H1 (cell line): ENCODE data around the gene TBC1D2B. TPM values are rescaled to one million over a fixed set of nuclear protein-coding genes. Genes with fewer than 3 reads are reported as not detected.

Source experiments
- CTCF ChIA-PET: fragments of 300-600 bp; sonication (Branson Sonifier 250); formaldehyde crosslinking; loops from one replicate; lab custom pipeline; 2021; ENCODE audit not compliant: partially characterized antibody; lab: Charles Lee
- POLR2A ChIA-PET: fragments of 300-600 bp; sonication (Branson Sonifier 250); formaldehyde crosslinking; loops from one replicate; lab custom pipeline; 2021; ENCODE audit warnings: inconsistent platforms; ENCODE audit not compliant: partially characterized antibody; lab: Charles Lee
- DNase-seq, 2 experiments: peaks; one replicate each; pipeline versions ENCODE4 v3.0.0 to v3.0.0-alpha.2; 2010 to 2022; ENCODE audit warnings: low spot score in 2 of 2, low read depth in 1 of 2, mixed read lengths in 1 of 2
- FAIRE-seq: peaks from 2 replicates; lab custom pipeline; 2011; peaks lifted over from hg19 to GRCh38; lab: Jason Lieb, UNC
- H2AFZ ChIP-seq: 2 replicates; pipeline ENCODE4 v1.8.1; 2012; ENCODE audit warnings: low read length, inconsistent platforms
- H2AK5ac ChIP-seq: 2 replicates; pipeline ENCODE4 v1.6.1; 2013; ENCODE audit warnings: low read depth, low read length
- H2BK120ac ChIP-seq: replicated peaks from 2 replicates; pipeline ENCODE3; 2013; ENCODE audit warnings: low read depth, low read length, inconsistent platforms
- H2BK12ac ChIP-seq: 2 replicates; pipeline ENCODE4 v1.6.1; 2013; ENCODE audit warnings: low read depth, low read length
- H2BK15ac ChIP-seq: 2 replicates; pipeline ENCODE4 v1.6.1; 2013; ENCODE audit warnings: low read length
- H2BK20ac ChIP-seq: 2 replicates; pipeline ENCODE4 v1.6.1; 2013; ENCODE audit warnings: low read length
- H2BK5ac ChIP-seq: 2 replicates; pipeline ENCODE4 v1.6.1; 2013; ENCODE audit warnings: low read depth, low read length
- H3K14ac ChIP-seq: 2 replicates; pipeline ENCODE4 v1.6.1; 2013; ENCODE audit warnings: inconsistent platforms; ENCODE audit not compliant: insufficient read length
- H3K18ac ChIP-seq: 2 replicates; pipeline ENCODE4 v1.6.1; 2013; ENCODE audit warnings: low read length; ENCODE audit errors: extremely low read depth
- H3K23ac ChIP-seq: 2 replicates; pipeline ENCODE4 v1.6.1; 2013; ENCODE audit warnings: inconsistent platforms; ENCODE audit not compliant: insufficient read length
- H3K23me2 ChIP-seq: 2 replicates; pipeline ENCODE4 v1.6.1; 2013; ENCODE audit warnings: low read depth, low read length
- H3K27ac ChIP-seq: 2 replicates; pipeline ENCODE4 v1.6.1; 2011; ENCODE audit warnings: low read depth, low read length, inconsistent platforms
- H3K27me3 ChIP-seq, 4 experiments: replicated peaks in 1 of 4; 1 replicate in 1 of 4; 2 replicates in 3 of 4; pipeline versions ENCODE4 v1.6.1 to v1.8.1; 2011 to 2013; ENCODE audit warnings: low read length in 3 of 4, mild to moderate bottlenecking in 3 of 4, inconsistent platforms in 2 of 4, mixed read lengths in 2 of 4, moderate library complexity in 1 of 4; ENCODE audit not compliant: control insufficient read depth in 3 of 4, insufficient read depth in 3 of 4; ENCODE audit errors: extremely low read depth in 1 of 4
- H3K36me3 ChIP-seq, 4 experiments: 2 replicates each; pipeline versions ENCODE4 v1.6.1 to v1.8.1; 2011 to 2013; ENCODE audit warnings: mild to moderate bottlenecking in 4 of 4, low read length in 3 of 4, moderate library complexity in 2 of 4, control low read depth in 1 of 4, inconsistent platforms in 1 of 4; ENCODE audit not compliant: insufficient read depth in 4 of 4, control insufficient read depth in 2 of 4
- H3K4ac ChIP-seq: replicated peaks from 2 replicates; pipeline ENCODE3; 2013; ENCODE audit warnings: low read length, low read depth, mixed read lengths, inconsistent platforms; ENCODE audit not compliant: insufficient read length
- H3K4me1 ChIP-seq, 4 experiments: replicated peaks in 1 of 4; 1 replicate in 1 of 4; 2 replicates in 3 of 4; pipeline versions ENCODE4 v1.6.1 to v1.8.1; 2011 to 2013; ENCODE audit warnings: low read length in 3 of 4, inconsistent platforms in 2 of 4, mixed read lengths in 1 of 4; ENCODE audit not compliant: insufficient read depth in 4 of 4, control insufficient read depth in 3 of 4
- H3K4me2 ChIP-seq, 2 experiments: 2 replicates each; pipeline versions ENCODE4 v1.6.1 to v1.8.1; 2011 to 2013; ENCODE audit warnings: low read depth in 2 of 2, low read length in 2 of 2, control low read depth in 1 of 2, inconsistent platforms in 1 of 2, mild to moderate bottlenecking in 1 of 2; ENCODE audit not compliant: insufficient read depth in 1 of 2
- H3K4me3 ChIP-seq, 4 experiments: fragments of 200-600, 300-600 bp in 1 of 4; sonication (generic), shearing (Covaris generic), sonication (Bioruptor Twin) in 1 of 4; 2 replicates each; pipeline versions ENCODE4 v1.5.1 to v1.8.1; 2011 to 2016; ENCODE audit warnings: low read length in 4 of 4, low read depth in 3 of 4, control low read depth in 2 of 4, inconsistent platforms in 2 of 4, mild to moderate bottlenecking in 2 of 4, mixed read lengths in 1 of 4, moderate library complexity in 1 of 4; ENCODE audit not compliant: insufficient read depth in 2 of 4; ENCODE audit errors: extremely low read depth in 1 of 4
- H3K56ac ChIP-seq: replicated peaks from 2 replicates; pipeline ENCODE3; 2013; ENCODE audit warnings: low read depth, mild to moderate bottlenecking, mixed read lengths, low read length, inconsistent platforms; ENCODE audit not compliant: insufficient read length
- H3K79me1 ChIP-seq: 2 replicates; pipeline ENCODE4 v1.6.1; 2013; ENCODE audit warnings: low read depth, low read length, control low read depth
- H3K79me2 ChIP-seq, 2 experiments: 2 replicates each; pipeline versions ENCODE4 v1.6.1 to v1.8.1; 2012 to 2013; ENCODE audit warnings: low read length in 2 of 2, mild to moderate bottlenecking in 2 of 2, inconsistent platforms in 1 of 2; ENCODE audit not compliant: insufficient read depth in 2 of 2, control insufficient read depth in 1 of 2
- H3K9ac ChIP-seq, 4 experiments: replicated peaks in 1 of 4; 1 replicate in 1 of 4; 2 replicates in 3 of 4; pipeline versions ENCODE4 v1.6.1 to v1.8.1; 2011 to 2013; ENCODE audit warnings: low read depth in 3 of 4, low read length in 3 of 4, control low read depth in 2 of 4, mild to moderate bottlenecking in 2 of 4, moderate library complexity in 2 of 4, inconsistent platforms in 1 of 4; ENCODE audit errors: extremely low read depth in 1 of 4
- H3K9me3 ChIP-seq, 2 experiments: 2 replicates each; pipeline versions ENCODE4 v1.6.1 to v1.8.1; 2012 to 2013; ENCODE audit warnings: mild to moderate bottlenecking in 2 of 2, moderate library complexity in 2 of 2, control low read depth in 1 of 2, inconsistent platforms in 1 of 2, low read depth in 1 of 2, low read length in 1 of 2, mixed read lengths in 1 of 2; ENCODE audit not compliant: insufficient read depth in 2 of 2
- H4K20me1 ChIP-seq, 2 experiments: replicated peaks in 1 of 2; 2 replicates each; pipeline versions ENCODE3 to v1.8.1; 2011 to 2013; ENCODE audit warnings: inconsistent platforms in 2 of 2, low read length in 2 of 2, mild to moderate bottlenecking in 1 of 2; ENCODE audit not compliant: insufficient read depth in 2 of 2, control insufficient read depth in 1 of 2
- H4K5ac ChIP-seq: 2 replicates; pipeline ENCODE4 v1.6.1; 2013; ENCODE audit warnings: low read length, low read depth, mixed read lengths, inconsistent platforms; ENCODE audit not compliant: insufficient read length
- H4K8ac ChIP-seq: 2 replicates; pipeline ENCODE4 v1.8.0; 2013; ENCODE audit warnings: mild to moderate bottlenecking, moderate library complexity, low read length, inconsistent platforms; ENCODE audit not compliant: insufficient read depth; ENCODE audit errors: extremely low read depth
- H4K91ac ChIP-seq: replicated peaks from 2 replicates; pipeline ENCODE3; 2013; ENCODE audit warnings: low read length, mixed read lengths, inconsistent platforms; ENCODE audit not compliant: insufficient read length
- ATF2 ChIP-seq: IDR thresholded peaks from 2 replicates; pipeline ENCODE4 v1.6.1; 2012; ENCODE audit warnings: low read length, inconsistent platforms
- BCL11A ChIP-seq, 2 experiments: IDR thresholded peaks; one replicate each; pipeline ENCODE4 v1.6.1; 2011; ENCODE audit warnings: low read depth in 2 of 2, low read length in 2 of 2, mild to moderate bottlenecking in 2 of 2
- FOSL1 ChIP-seq: IDR thresholded peaks from 2 replicates; pipeline ENCODE4 v1.6.1; 2011; ENCODE audit warnings: mild to moderate bottlenecking, low read depth, low read length, moderate library complexity; ENCODE audit not compliant: insufficient read depth
- GABPA ChIP-seq: IDR thresholded peaks from 2 replicates; pipeline ENCODE4 v1.6.1; 2011; ENCODE audit warnings: mild to moderate bottlenecking, low read length, moderate library complexity, borderline replicate concordance; ENCODE audit not compliant: insufficient read depth
- HDAC6 ChIP-seq: IDR thresholded peaks from one replicate; pipeline ENCODE4 v1.7.1; 2012; ENCODE audit warnings: low read depth, mild to moderate bottlenecking, inconsistent platforms, low read length, moderate library complexity
- KDM4A ChIP-seq: IDR thresholded peaks from one replicate; pipeline ENCODE4 v1.7.1; 2012; ENCODE audit warnings: low read depth, mild to moderate bottlenecking, moderate library complexity, low read length, inconsistent platforms; ENCODE audit not compliant: severe bottlenecking
- POU5F1 ChIP-seq: IDR thresholded peaks from 2 replicates; pipeline ENCODE4 v1.6.1; 2011; ENCODE audit warnings: low read depth, mild to moderate bottlenecking, low read length, moderate library complexity
- SP4 ChIP-seq: IDR thresholded peaks from 2 replicates; pipeline ENCODE4 v1.6.1; 2012; ENCODE audit warnings: low read length, inconsistent platforms
- TBP ChIP-seq: IDR thresholded peaks from 2 replicates; pipeline ENCODE4 v1.6.1; 2011; ENCODE audit warnings: low read depth, low read length, improper control_type of control experiment
- WGBS, 2 experiments: shearing (Covaris generic) in 1 of 2; methylation state at CpG; one replicate each; pipeline versions ENCODE4 v1.1.6 to v1.1.7; 2013 to 2015; ENCODE audit warnings: low lambda C conversion rate in 2 of 2, mixed read lengths in 2 of 2, inconsistent platforms in 1 of 2, low coverage in 1 of 2, missing lambda C conversion rate in 1 of 2; ENCODE audit not compliant: insufficient replicate concordance in 2 of 2, insufficient coverage in 1 of 2, insufficient read length in 1 of 2; ENCODE audit errors: extremely low coverage in 1 of 2, missing lambda C conversion rate in 1 of 2; 5-methylcytosine and 5-hydroxymethylcytosine counted together
- polyA plus RNA-seq, 7 experiments: library from polyadenylated mRNA; depleted of rRNA in 3 of 7; stranded (reverse) in 5 of 7; unstranded in 2 of 7; fragments of >200 nt in 5 of 7; fragments of 200-250 nt in 2 of 7; gene quantifications; 1 replicate in 5 of 7; 2 replicates in 1 of 7; 4 replicates in 1 of 7; pipeline versions ENCODE4 v1.2.1 to v1.2.3, GENCODE V29; 2011 to 2013; ENCODE audit warnings: missing spikeins in 2 of 7, mixed read lengths in 2 of 7
- total RNA-seq: library from RNA; stranded (reverse); fragmentation: NEBNext Ultra II Directional; extraction: Animal tissue kit (Norgen Biotek cat#: 25700); gene quantifications from 2 replicates; pipeline ENCODE4 v1.2.1, GENCODE V29; 2021

TBC1D2B gene
- total and polyA plus RNA-seq, 2 of the 8 experiments (the other 6 are each of a cell fraction or from before 2014, with no cell fraction given) = 11.9 to 19.5 TPM

GRCh38 chr15:77999486-77999885 lies 78.0 kb downstream of the TBC1D2B start:
- H3K4me3 ChIP-seq = no peak overlapping the region
- H4K5ac ChIP-seq = no peak overlapping the region
- no peak for DNase-seq
- H3K27me3 ChIP-seq = no peaks in the 10 kb centered on the region
- no peak overlapping the region for H3K4ac ChIP-seq
- no peak for FAIRE-seq
- H3K36me3 ChIP-seq = peaks cover 0 to 8% (median 2%) of the 10 kb centered on the region in 4 experiments; a peak in 2 of 8 replicates
- H2BK5ac ChIP-seq = no peak overlapping the region
- no peak overlapping the region for H2AFZ ChIP-seq
- no peak overlapping the region for H4K8ac ChIP-seq
- H3K4me2 ChIP-seq = no peak overlapping the region
- H2BK12ac ChIP-seq = no peak overlapping the region
- H3K23me2 ChIP-seq = no peaks in the 10 kb centered on the region
- no peak overlapping the region for H4K91ac ChIP-seq
- H2BK120ac ChIP-seq = no peak overlapping the region
- H3K79me1 ChIP-seq = no peaks in the 10 kb centered on the region
- H3K23ac ChIP-seq = no peak overlapping the region
- H3K9me3 ChIP-seq = no peaks in the 10 kb centered on the region
- CTCF ChIA-PET = interaction anchor here (0.8 to 10.1 kb wide), 53 partner anchors 10 to 266 kb away, joined by 3 to 226 read pairs (median 5); partner anchors contain the start of genes CIB2 and TBC1D2B
- H3K79me2 ChIP-seq = no peaks in the 10 kb centered on the region
- no peak overlapping the region for H3K9ac ChIP-seq
- no peak overlapping the region for H3K18ac ChIP-seq
- no peak overlapping the region for H3K56ac ChIP-seq
- no peak overlapping the region for H3K14ac ChIP-seq
- no peak overlapping the region for H2BK15ac ChIP-seq
- H2AK5ac ChIP-seq = no peak overlapping the region
- no peak for TF ChIP-seq GABPA
- TF ChIP-seq KDM4A = no peak
- no peak for TF ChIP-seq TBP
- TF ChIP-seq POU5F1 = no peak
- no peak for TF ChIP-seq HDAC6
- no peak for TF ChIP-seq SP4
- TF ChIP-seq FOSL1 = no peak
- TF ChIP-seq ATF2 = no peak
- TF ChIP-seq BCL11A (IDR thresholded peaks at IDR 0.05; ENCODE audit: low read depth in 2 of 2, low read length in 2 of 2) = no peak
- TF ChIP-seq, all 59 proteins: peak for 0
- POLR2A ChIA-PET = interaction anchor here (1.4 kb wide), 1 partner anchor 10 kb away, joined by 4 read pairs; no protein-coding TSS in a partner anchor
- 87% methylated on average over 12 of the region's 15 CpGs; no CpG with 5 or more reads in 1 of the 2 experiments for WGBS, 2 experiments
- Histone ChIP-seq H3K27ac (no peak overlapping the region), H2BK20ac (no peak overlapping the region), H3K4me1 (peaks cover 0 to 4% (median 0%) of the 10 kb centered on the region in 4 experiments; a peak in 2 of 7 replicates), H4K20me1 (peaks cover 2 to 5% of the 10 kb centered on the region in 2 experiments)
